Activated CD4-positive, alpha-beta T cell treated with anti-CD3 and anti-CD28 coated beads, Interleukin-2, Interleukin-4, amounts not matched to agents 100 ng/mL and 50 ng/mL, durations not matched to agents 16 hours and 8 hours (primary cell): ENCODE results near the gene MYO3B.
"Not testable (repeated sequence)": the region's sequence is repeated elsewhere in the genome, so short reads cannot be mapped to it uniquely, and the experiment has no call there.

Source experiments
- DNase-seq: peaks from one replicate; pipeline ENCODE4 v3.0.0-alpha.2; 2020; ENCODE audit warnings: low spot score

MYO3B gene

DNA sequence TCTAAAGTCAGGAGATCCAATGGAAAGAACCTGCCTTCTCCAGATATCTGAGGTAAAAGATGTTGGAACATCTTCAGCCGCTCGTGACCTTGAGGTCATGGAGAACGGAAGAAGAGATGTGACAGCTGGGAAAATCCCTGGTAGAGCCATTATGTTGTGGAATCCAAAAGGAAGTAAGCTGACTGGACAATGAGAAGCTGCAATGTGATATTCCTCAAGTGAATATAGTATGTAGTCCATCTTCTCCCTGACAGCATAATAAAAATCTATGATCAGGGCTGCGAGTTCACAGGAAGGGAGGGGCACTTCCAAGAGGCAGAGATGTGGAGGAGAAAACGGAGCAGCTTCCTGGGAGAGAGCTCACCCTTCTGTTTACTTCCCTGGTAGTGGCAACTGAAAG lies 336.2 kb downstream of the MYO3B start:
- no peak for DNase-seq

DNA sequence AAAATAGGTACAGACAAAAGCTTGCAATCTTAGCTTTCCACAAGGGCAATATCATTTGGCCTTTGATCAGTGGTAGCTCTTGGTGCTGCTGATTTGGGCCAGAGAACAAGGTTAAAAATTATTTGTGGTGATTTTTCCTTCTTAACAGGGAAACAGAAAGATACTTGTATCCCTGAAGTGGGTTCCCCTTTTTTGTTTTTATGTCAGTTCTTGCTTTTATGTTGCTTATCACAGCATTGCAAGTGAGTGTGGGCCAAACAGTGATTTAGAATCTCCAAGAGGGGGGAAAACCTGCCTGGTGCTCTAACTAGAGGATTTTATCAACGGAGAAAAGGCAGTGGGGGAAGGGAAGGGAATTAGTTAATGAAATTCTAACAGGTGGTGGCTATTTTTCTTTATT lies 339.6 kb downstream of the MYO3B start:
- DNase-seq = no peak

DNA sequence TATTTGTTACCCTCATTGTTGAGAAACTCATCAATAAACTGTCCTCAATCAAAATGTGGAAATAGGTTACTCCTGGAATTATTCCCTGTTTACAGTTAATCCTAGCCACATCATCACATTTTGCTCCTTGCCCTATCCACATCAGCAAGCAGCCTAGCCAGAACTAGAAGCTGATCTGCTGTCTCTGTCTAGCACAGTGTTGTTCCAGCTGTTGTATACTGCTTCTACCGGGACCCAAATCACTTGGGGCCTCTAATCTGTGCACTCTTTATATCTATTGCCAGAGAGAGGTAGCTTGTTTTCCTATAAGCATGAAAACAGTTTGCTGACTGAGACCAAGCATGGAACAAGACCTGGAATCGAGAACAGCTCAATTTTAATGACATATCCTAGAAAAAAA lies 341.0 kb downstream of the MYO3B start:
- DNase-seq = no peak

DNA sequence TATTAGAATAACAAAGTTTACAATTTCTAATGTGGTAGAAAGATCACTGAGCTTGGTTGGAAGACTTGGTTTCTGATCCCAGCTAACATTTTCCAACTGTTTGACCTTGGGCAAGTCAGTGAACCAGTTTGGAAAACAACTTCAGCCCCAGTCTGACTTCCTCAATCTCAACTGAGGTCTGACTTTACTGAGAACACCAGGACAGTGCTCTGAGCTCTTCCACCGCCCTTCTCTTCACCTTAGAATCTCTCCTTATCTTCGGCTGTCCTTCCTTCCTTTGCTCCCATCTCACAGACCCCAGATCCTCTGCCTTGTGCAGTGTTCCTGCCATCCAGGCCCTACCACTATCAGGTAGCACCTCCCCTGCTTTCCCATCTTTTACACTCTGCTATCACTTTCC lies 343.4 kb downstream of the MYO3B start:
- DNase-seq = no peak

DNA sequence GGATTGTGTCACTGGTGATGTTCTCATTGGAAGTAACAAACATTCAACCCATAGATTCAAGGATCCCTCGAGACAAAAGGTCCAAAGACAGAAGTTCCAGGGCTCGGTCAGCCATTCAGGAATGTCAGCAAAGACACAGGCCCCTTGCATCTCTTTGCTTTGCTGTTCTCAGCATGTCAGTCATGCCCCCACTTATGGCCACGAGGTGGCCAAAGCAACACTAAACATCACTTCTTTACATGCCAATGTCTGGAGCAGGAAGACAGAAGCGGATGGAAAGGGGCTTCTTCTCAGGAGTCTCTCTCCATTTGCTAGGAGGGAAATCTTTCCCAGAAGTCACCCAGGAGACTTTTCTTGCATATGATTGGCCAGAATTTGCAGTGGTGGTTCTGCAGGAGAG lies 345.6 kb downstream of the MYO3B start:
- no peak for DNase-seq

DNA sequence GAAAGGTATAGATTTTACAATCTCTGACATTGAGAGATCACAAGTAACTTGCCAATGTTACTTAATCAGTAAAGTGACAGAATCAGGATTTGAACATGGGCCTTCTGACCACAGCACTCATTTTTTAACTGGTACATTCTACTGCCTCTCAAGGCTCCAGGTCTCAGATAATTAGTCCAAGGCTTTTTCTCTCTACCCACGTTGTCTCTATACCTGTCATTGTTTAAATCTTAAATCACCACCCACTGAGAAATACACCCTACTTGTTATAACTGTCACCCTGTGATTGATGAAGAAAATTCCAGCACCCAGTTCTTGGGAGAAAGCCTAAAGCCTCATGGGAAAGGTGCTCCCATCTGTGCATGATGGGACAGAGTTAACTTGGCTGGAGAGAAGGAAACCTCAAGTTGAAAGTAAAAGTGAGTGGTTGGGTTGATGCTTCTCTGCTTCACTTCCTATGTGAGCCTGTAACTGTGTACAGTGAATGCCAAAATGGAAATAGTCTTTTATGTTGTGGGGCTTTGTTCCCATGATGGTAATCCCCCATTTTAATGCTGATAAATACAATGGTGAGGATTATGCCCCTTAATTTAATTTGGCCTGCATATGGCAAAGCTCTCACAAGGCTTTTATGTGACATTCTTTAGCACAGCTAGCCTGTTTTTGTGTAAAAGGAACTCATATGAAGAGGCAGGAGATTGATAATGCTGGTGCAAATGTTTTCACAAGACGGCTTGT lies 347.1 kb downstream of the MYO3B start:
- DNase-seq = no peak

DNA sequence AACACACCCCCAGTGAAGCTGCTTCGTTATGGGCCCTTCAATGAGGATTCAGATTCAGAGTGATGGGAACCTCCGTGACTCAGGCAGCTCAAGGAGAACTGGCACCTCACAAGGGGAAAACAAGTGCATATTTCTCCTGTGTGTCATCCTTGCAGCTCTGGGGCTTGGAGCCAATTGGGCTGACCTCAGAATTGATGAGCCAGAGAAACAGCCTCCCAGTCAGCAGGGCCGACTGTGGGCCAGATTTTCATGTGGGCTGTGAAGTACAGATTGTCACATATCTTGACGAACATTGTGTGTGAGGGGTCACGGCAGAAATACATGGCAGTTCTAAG lies 347.6 kb downstream of the MYO3B start:
- no peak for DNase-seq

DNA sequence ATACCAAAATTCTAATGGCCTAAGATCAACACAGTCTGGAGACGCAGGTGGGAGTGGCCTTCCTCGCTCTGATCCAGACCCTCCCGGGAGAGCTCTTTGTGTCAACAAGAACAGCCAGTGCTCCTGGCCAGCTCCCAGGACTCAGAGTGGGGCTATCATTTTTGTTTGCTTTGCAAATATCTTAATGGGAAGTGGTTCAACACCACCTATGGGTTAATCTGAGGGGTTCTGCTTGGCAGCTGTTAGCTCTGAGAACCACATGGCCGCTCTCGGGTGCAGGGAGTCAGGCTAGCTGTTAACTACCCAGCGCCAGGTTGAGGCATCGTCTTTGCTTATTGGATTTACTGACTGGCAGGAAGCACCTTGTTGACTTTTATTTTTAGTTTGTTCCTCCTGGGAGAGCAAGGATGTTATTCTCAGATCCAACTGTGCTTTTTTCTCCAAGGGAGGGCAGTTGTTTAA lies 352.4 kb downstream of the MYO3B start:
- no peak for DNase-seq

DNA sequence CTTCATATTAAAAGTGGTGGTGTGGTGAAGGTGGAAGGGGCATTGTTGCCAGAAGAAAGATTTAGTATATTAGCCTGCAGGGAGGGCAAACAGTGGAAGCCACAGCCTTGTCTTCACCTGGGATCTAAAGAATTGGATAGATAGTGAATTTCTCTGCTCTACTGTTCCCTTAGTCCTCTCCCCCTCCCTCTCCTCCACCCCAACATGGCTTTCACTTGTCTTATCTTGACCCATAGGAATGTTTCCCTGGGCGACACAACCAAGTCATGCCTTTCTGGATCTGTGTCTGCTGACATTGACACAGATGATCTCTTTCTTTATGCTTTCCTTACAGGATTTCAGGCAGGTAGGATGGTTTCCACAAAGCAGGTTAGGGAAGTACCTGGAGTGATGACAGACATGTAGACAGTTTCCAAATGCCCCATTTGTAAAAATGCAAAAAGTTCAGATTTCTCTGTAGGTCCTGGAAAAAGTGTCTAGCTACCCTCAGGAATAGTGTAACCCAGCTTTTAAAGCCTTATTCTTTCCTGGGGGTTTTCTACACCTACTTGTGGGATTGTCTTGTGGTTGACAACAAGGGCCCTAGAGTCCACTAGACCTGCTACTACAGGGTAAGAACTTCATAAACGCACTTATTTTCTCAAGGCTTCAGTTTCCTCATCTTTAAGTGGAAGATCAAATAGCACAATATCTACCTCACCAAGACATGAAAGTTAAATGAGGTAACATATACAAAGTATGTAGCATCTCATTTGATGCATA lies 353.0 kb downstream of the MYO3B start:
- DNase-seq = no peak

DNA sequence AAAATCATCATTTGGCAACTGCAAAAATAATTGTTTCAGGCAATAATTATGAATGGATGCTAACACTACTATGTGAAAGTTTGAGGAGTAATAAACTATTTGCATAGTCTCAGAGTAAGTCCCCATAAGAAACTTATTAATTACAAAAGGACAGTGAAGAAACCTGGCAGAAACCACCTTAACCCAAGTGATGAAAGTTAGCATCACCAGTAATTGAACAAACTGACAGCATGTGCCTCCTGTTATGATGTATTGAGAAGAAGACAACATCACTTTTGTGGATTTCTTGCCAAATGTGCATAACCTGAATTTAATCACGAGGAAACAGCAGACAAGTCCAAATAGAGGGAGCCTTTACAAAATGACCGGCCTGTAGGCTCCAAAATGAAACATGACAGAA lies 353.9 kb downstream of the MYO3B start:
- no peak for DNase-seq

DNA sequence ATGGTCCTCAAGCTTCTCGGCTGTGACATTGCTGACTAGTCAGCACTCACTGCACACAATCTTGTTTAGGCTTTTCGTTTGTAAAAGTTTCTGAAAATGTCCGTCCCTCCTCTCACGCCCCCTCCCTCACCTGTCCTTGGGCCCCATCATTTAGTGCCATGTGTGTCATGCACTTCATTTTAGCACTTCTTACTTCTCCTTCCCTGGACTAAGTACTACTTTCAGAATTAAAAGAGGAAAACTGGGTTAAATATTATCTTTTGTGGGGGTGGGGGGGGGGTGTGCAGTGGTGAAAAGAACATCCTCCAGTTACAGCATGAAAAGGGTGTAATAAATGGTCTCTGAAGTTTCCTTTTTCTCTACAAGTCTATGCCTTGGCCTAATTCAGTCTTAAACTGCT lies 355.2 kb downstream of the MYO3B start:
- DNase-seq = no peak

DNA sequence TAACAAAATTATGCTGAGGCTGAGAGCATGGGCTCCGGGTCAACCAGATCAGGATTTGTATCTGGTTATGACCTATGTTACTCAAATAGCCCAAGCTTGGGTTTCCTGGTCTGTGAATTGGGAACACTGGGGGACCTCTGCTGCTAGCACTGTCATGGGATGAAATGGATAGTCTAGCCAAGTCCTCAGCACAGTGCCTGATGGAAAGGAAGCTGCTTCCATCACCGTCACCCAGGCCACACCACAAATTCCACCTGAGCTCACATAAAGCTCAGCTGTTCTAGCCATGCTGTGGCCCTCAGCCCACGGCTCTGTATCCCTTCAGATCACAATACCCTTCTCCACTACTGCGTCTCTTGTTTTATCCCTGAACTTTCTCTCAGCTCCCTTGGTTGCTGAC lies 357.6 kb downstream of the MYO3B start:
- no peak for DNase-seq

DNA sequence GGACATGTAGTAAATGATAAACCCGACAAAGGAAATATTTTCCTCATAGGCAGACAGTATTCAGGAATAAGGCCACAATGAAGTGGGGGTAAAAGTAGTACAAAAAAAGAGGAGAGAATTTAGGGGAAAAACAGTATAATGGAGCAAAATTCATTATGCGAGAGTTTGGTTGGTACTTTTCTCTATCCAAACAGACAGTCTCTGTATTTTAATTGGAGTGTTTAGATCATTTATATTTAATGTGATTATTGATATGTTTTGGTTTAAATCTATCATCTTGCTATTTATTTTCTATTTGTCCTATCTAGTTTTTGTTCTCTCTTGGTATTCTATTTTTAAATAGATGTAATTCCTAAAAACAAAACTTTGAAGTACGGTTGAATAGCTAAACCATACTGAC lies 366.9 kb downstream of the MYO3B start:
- DNase-seq = no peak

DNA sequence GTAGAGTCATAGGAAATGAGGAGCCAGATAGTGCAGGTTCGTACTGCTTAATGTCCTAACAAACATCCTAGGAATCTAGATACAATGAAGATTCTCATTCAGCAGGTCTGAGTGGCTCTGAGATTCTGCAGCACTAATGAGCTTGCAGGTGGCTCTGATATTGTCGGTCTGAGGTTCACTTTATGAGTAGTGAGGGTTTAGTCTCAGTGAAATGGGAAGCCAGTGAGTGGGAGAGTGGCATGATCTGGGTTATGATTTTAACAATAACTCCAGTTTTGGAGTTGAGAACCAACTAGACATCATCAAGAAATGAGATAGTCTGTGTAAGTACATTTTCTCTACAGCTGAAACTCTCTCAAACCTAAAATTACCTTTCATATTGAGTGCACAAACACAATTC lies 370.4 kb downstream of the MYO3B start:
- peak; percentile 3 for DNase-seq

DNA sequence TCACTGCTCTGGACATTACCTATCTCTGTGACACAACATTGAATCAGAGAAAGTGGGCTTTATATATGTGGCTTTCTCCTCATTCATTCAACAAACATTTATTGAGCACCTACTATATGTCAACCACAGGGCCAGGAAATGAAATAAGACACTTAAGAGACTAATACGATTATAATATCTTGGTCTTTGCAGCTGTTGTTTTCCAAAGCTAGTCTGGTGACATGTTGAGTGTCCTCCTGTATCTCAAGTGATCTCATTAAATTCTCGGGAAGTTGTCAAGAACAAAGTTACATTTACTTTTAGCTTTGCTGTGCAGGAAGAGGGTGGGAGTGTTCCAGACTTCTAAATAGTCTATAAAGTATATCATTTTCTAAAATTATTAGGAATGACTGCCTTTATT lies 372.6 kb downstream of the MYO3B start:
- DNase-seq = no peak

DNA sequence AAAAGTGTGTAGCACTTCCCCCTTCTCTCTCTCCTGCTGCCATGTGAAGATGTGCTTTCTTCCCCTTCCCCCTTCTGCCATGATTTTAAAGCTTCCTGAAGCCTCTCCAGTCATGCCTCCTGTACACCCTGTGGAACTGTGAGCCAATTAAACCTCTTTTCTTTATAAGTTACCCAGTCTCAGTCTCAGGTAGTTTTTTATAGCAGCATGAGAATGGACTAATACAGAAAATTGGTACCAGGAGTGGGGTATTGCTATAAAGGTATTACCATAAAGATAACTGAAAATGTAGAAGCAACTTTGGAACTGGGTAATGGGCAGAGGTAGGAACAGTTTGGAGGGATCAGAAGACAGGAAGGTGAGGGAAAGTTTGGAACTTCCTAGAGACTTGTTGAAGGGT lies 374.0 kb downstream of the MYO3B start:
- not testable (repeated sequence) for DNase-seq

DNA sequence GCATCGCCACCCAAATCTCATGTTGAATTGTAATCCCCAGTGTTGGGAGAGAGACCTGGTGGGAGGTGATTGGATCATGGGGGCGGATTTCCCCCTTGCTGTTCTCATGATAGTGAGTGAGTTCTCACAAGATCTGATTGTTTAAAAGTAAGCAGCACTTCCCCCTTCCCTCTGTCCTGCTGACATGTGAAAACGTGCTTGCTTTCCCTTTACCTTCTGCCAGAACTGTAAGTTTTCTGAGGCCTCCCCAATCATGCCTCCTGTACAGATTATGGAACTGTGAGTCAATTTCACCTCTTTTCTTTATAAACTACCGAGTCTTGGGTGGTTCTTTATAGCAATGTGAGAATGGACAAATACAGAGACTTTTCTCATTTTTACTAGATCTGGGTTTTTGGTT lies 375.8 kb downstream of the MYO3B start:
- DNase-seq = no peak

DNA sequence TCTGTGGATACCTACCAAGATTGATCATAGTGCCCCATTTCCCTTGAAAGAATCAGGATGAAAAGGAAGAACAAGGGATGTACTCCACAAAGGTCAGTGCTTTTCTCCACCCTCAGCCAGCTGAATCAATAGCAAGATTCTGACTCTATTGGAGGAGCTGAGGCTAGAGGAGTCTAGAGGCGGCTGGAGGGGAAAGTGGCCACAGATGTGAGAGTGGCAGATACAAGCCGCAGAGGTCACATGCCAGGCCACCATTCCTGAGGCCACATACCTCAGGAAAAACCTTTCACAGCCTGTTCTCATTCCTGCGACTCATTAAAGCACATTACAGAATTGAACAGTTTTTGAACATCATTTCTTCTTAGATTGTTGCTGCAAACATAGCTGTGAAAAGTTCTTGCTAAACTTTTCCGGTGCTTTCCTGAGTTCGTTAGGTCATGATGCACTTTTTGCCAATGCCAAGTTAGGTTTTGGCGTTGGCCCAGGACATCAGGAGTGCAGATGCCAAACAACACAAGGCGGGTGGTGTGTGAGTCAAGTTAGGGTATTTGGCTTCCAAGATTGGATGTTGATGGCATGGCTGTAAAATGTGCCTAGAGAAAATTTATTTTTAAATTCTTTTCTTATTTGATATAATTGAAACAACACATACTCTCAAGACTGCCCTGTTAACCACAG lies 376.5 kb downstream of the MYO3B start:
- DNase-seq = no peak

DNA sequence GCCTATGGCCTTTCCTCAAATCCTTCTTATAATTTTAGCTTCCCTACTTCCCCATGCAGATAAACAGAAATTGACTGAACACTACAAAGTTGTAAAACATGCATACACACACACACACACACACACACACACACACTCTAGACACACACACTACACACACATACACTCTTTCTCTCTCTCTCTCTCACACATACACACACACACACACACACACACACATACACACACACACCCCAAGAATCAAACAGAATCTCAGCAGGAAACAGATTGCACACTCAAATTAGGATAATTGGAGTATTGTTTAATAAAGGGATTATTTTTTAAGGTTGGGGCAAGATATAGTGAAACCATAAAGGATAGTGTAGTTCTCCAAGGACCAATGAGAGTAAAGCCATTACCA lies 385.0 kb downstream of the MYO3B start:
- no peak for DNase-seq

DNA sequence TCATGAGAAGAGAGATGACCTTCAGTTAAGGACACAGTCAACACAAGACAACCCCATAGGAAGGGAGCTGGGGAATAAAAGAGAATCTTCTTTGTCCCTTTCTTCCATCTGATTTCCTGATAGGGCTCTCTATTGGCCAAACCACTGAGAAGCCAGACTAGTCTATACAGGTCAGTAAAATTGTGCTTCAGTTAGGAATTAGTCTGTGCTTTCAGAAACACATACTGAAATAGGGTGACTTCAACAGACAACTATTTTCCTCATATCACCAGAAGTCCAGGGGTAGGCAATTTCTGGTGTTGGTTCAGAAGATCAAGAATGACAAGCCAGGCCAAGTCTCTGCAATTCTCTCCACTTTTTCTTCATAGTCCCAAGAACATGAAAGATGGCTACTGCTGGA lies 385.5 kb downstream of the MYO3B start:
- no peak for DNase-seq

DNA sequence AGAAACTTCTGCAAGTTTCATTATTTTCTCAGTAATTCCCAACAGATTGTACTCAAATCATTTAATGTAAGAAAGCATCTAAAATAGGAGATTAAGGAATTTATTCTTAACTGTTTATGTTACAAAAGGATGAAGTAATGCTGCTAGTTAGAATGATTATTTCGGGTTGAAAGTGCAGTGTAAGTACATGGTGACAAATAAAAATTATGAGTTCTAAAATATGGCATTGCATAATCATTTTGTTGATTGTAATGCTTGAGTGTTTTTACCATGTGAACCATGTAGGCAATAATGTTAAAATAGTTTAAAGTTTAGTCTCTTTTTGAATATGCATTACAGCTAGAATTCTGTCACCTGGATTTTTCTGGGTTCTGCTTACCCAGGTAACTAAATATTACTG lies 388.2 kb downstream of the MYO3B start:
- DNase-seq = no peak

DNA sequence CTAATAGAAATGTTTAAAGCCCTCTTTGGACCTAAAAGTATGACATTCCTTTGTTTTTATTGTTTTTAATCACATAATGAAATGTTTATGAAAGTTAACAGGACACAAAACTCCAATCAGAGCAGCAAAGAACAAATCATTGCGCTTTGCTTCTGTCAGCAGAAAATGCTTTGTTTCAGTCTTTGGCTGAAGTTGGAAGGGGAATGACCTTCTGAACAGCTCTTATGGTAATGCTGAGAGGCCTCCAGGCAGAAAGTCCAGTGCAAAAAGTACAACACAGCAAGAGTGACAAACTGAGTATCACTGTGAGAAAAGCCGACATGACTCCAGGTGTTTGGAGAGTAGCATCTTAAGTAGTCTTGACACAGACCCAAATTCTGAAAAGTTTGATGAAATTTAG lies 389.5 kb downstream of the MYO3B start:
- DNase-seq = no peak

DNA sequence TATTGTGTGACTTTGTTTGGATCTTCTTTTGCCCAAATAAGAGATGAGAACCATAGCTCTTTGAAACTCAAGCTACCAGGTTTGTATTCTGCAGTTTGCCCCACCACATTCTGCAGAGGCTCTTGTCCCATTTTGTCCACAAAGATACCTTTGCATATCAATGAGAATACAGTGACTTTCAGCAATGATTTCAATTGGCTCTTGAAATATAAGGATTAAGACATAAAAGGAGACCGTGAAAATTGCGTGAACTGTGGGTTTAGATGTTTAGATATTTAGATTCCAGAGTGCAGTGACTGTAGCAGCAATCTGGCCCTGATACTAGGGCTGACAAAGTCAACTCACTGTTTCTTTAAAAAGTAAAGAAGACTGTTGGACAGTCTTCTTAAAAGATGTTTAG lies 390.6 kb downstream of the MYO3B start:
- no peak for DNase-seq
